OCI-LY1 (cell line): ENCODE results near the gene ACSL6.

ENCODE experiments used
- H2AFZ ChIP-seq: fragments of 200-600 bp; sonication (generic), shearing (Covaris generic); 2 replicates; pipeline ENCODE4 v1.6.0; 2014; ENCODE audit warnings: antibody characterized with exemption, mild to moderate bottlenecking, low read length
- H3F3A ChIP-seq: fragments of 200-600 bp; sonication (generic), shearing (Covaris generic); 2 replicates; pipeline ENCODE4 v1.6.0; 2014; ENCODE audit warnings: mild to moderate bottlenecking, antibody characterized with exemption, low read length, moderate library complexity; ENCODE audit not compliant: insufficient read depth
- H3K27ac ChIP-seq: fragments of 200-600 bp; sonication (generic); 2 replicates; pipeline ENCODE4 v1.5.1; 2014; ENCODE audit warnings: low read length, mixed run types, mild to moderate bottlenecking, low read depth; ENCODE audit not compliant: poor library complexity, severe bottlenecking
- H3K27me3 ChIP-seq: fragments of 200-600 bp; sonication (generic); 2 replicates; pipeline ENCODE4 v1.6.0; 2014; ENCODE audit warnings: antibody characterized with exemption, mild to moderate bottlenecking, low read length, moderate library complexity; ENCODE audit not compliant: insufficient read depth
- H3K36me3 ChIP-seq: fragments of 200-600 bp; sonication (generic); 2 replicates; pipeline ENCODE4 v1.6.1; 2014; ENCODE audit warnings: mild to moderate bottlenecking, antibody characterized with exemption, low read length, moderate library complexity, mixed read lengths; ENCODE audit not compliant: insufficient read depth
- H3K4me1 ChIP-seq: fragments of 200-600 bp; sonication (generic); 2 replicates; pipeline ENCODE4 v1.5.1; 2014; ENCODE audit warnings: mild to moderate bottlenecking, low read length, moderate library complexity; ENCODE audit not compliant: insufficient read depth, severe bottlenecking
- H3K4me2 ChIP-seq: fragments of 200-600 bp; sonication (generic), shearing (Covaris generic); 2 replicates; pipeline ENCODE4 v1.6.1; 2014; ENCODE audit warnings: low read length
- H3K4me3 ChIP-seq: fragments of 200-600 bp; sonication (generic); 2 replicates; pipeline ENCODE4 v1.5.1; 2014; ENCODE audit warnings: low read length, low read depth, mild to moderate bottlenecking, mixed read lengths; ENCODE audit not compliant: poor library complexity, severe bottlenecking
- H3K79me2 ChIP-seq: fragments of 200-600 bp; shearing (Covaris generic); 2 replicates; pipeline ENCODE4 v1.6.1; 2016; ENCODE audit warnings: mixed run types, low read length, mixed read lengths; ENCODE audit not compliant: insufficient read depth
- H3K9ac ChIP-seq: fragments of 200-600 bp; sonication (generic), shearing (Covaris generic); 2 replicates; pipeline ENCODE4 v1.6.1; 2014; ENCODE audit warnings: mild to moderate bottlenecking, low read length, mixed read lengths
- H3K9me2 ChIP-seq: fragments of 200-600 bp; sonication (generic), shearing (Covaris generic); 2 replicates; pipeline ENCODE4 v1.6.1; 2014; ENCODE audit warnings: low read depth, mild to moderate bottlenecking, low read length, mixed read lengths
- H3K9me3 ChIP-seq: fragments of 200-600 bp; shearing (Covaris generic); 2 replicates; pipeline ENCODE4 v1.6.1; 2014; ENCODE audit warnings: low read length, mixed read lengths
- H4K20me1 ChIP-seq: fragments of 200-600 bp; sonication (generic), shearing (Covaris generic); 2 replicates; pipeline ENCODE4 v1.6.0; 2016; ENCODE audit warnings: mild to moderate bottlenecking, low read length; ENCODE audit not compliant: insufficient read depth
- EZH2 ChIP-seq: fragments of 200-600 bp; sonication (generic), shearing (Covaris generic); IDR thresholded peaks from 2 replicates; pipeline ENCODE4 v1.8.0; 2017; ENCODE audit warnings: borderline replicate concordance, mixed run types, mild to moderate bottlenecking, antibody characterized with exemption, low read length, moderate library complexity, mixed read lengths
- TF ChIP-seq, protein P1 (sequence below): fragments of 200-600 bp; sonication (generic), shearing (Covaris generic); IDR thresholded peaks from 2 replicates; pipeline ENCODE4 v1.5.1; 2017; ENCODE audit warnings: mild to moderate bottlenecking, antibody characterized with exemption, low read length, moderate library complexity, mixed read lengths

Gene ACSL6

GRCh38 chr5:132000241-132000490 is 11.3 kb downstream of the ACSL6 start:
- H3K9me3 ChIP-seq, result no peaks in the 10 kb centered on the region
- H3K9ac ChIP-seq, result no peak overlapping the region
- H3K4me3 ChIP-seq, result no peak overlapping the region
- no peaks in the 10 kb centered on the region for H3K9me2 ChIP-seq
- H3K27me3 ChIP-seq, result 0 out of 2 replicates have a peak, but pooled peaks cover 6% of the 10 kb centered on the region
- H3K36me3 ChIP-seq, result no peaks in the 10 kb centered on the region
- no peaks in the 10 kb centered on the region for H3K4me1 ChIP-seq
- no peak overlapping the region for H2AFZ ChIP-seq
- H3F3A ChIP-seq, result no peaks in the 10 kb centered on the region
- no peak overlapping the region for H3K27ac ChIP-seq
- H3K4me2 ChIP-seq, result no peak overlapping the region
- TF ChIP-seq, protein P1, sequence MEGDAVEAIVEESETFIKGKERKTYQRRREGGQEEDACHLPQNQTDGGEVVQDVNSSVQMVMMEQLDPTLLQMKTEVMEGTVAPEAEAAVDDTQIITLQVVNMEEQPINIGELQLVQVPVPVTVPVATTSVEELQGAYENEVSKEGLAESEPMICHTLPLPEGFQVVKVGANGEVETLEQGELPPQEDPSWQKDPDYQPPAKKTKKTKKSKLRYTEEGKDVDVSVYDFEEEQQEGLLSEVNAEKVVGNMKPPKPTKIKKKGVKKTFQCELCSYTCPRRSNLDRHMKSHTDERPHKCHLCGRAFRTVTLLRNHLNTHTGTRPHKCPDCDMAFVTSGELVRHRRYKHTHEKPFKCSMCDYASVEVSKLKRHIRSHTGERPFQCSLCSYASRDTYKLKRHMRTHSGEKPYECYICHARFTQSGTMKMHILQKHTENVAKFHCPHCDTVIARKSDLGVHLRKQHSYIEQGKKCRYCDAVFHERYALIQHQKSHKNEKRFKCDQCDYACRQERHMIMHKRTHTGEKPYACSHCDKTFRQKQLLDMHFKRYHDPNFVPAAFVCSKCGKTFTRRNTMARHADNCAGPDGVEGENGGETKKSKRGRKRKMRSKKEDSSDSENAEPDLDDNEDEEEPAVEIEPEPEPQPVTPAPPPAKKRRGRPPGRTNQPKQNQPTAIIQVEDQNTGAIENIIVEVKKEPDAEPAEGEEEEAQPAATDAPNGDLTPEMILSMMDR, result no peak
- TF ChIP-seq EZH2, result no peak
- no peaks in the 10 kb centered on the region for H4K20me1 ChIP-seq
- H3K79me2 ChIP-seq, result no peaks in the 10 kb centered on the region

DNA sequence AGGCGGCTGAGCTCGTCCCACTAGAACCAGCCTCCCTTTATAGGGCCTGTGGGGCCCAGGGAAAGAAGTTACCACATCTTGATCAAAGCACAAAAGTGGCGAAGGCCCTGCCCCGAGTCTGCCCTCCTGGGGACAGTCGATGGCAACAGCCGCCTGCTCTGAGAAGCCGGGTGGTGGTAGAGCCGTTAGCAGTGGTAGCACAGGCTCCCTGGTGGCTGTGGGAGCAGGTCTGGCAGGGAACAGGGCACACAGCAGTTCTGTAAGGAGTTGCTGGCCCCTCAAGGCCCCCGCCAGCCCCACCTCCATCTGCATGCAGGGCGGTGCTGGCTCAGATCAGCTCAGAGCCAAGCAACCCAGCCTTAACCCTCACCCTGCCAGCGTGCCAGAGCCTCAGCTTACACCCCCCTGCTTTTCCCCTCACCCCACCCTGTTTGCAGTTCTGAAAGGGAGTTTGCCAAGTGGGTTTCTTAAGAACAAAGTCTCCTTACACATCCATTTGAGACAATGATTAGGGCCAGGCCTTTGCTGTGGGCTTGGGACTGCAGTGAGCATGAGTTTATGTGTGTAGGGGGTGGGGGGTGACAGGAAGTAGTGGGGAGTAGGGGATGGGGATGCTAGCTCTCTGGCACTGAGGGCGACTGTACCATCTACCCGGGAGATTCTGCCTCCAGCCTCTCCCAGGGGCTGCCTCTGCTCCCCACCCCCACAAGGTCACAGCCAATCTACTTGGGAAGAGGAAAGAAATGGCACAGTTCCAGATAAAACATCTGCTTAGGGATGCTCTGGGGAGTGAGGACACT is 11.8 kb downstream of the ACSL6 start:
- H3K9ac ChIP-seq, result no peak overlapping the region
- H3K4me1 ChIP-seq, result no peaks in the 10 kb centered on the region
- H3K36me3 ChIP-seq, result no peaks in the 10 kb centered on the region
- H3K79me2 ChIP-seq, result no peaks in the 10 kb centered on the region
- H3K9me3 ChIP-seq, result no peaks in the 10 kb centered on the region
- H2AFZ ChIP-seq, result no peak overlapping the region
- no peaks in the 10 kb centered on the region for H4K20me1 ChIP-seq
- no peak overlapping the region for H3K27ac ChIP-seq
- H3F3A ChIP-seq, result no peaks in the 10 kb centered on the region
- no peak overlapping the region for H3K4me3 ChIP-seq
- no peak overlapping the region for H3K4me2 ChIP-seq
- no peak for TF ChIP-seq EZH2
- TF ChIP-seq, protein P1, result no peak
- 0 out of 2 replicates have a peak, but pooled peaks cover 6% of the 10 kb centered on the region for H3K27me3 ChIP-seq
- H3K9me2 ChIP-seq, result no peaks in the 10 kb centered on the region

DNA sequence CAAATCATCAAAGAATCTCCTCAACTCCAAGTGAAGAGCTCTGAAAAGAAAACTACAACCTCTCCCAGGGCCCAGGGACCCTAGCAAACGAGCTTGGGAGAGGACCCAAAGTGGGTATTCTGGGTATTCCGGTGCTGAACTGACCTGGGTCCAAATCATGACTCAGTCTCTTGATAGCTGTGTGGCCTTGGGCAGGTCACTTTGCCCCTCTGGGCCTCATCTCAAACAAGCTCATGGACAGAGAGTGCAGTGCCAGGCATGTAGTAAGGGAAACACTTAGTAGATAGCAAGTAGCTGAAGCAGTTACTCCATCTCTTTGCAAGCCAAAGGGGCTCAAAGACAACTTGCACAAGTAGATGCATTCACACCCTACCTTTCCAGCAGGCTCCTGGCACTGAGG is 12.4 kb downstream of the ACSL6 start:
- Histone ChIP-seq H3K4me2 (no peak overlapping the region), H3K9me3 (no peaks in the 10 kb centered on the region), H3K9ac (no peak overlapping the region), H3K9me2 (no peaks in the 10 kb centered on the region), H3K27me3 (0 out of 2 replicates have a peak, but pooled peaks cover 6% of the 10 kb centered on the region), H4K20me1 (no peaks in the 10 kb centered on the region), H3K36me3 (no peaks in the 10 kb centered on the region), H3K27ac (no peak overlapping the region), H2AFZ (no peak overlapping the region), H3K4me1 (no peaks in the 10 kb centered on the region), H3K79me2 (no peaks in the 10 kb centered on the region), H3K4me3 (no peak overlapping the region), H3F3A (no peaks in the 10 kb centered on the region)
- TF ChIP-seq, protein P1, result no peak
- no peak for TF ChIP-seq EZH2
